KMS-11 (cell line): Measurements from ENCODE around the gene TMEM114.

Experiments used
- H2AFZ ChIP-seq: fragments of 200-600 bp; sonication (generic); 2 replicates; pipeline ENCODE4 v1.6.1; 2016; ENCODE audit warnings: antibody characterized with exemption, mixed run types, low read depth
- H3K27ac ChIP-seq: fragments of 200-600 bp; sonication (generic); 2 replicates; pipeline ENCODE4 v1.6.1; 2016; ENCODE audit warnings: mild to moderate bottlenecking, mixed run types
- H3K27me3 ChIP-seq: fragments of 200-600 bp; sonication (generic); 2 replicates; pipeline ENCODE4 v1.6.1; 2017; ENCODE audit warnings: mild to moderate bottlenecking, low read depth, mixed run types, moderate library complexity; ENCODE audit not compliant: insufficient read depth
- H3K36me3 ChIP-seq: fragments of 200-600 bp; sonication (generic); 2 replicates; pipeline ENCODE4 v1.6.1; 2017; ENCODE audit warnings: mild to moderate bottlenecking, mixed run types; ENCODE audit not compliant: insufficient read depth
- H3K4me1 ChIP-seq: fragments of 200-600 bp; sonication (generic); 2 replicates; pipeline ENCODE4 v1.6.1; 2016; ENCODE audit warnings: mild to moderate bottlenecking, low read depth, mixed run types; ENCODE audit not compliant: poor library complexity, severe bottlenecking
- H3K4me2 ChIP-seq: fragments of 200-600 bp; sonication (generic); 2 replicates; pipeline ENCODE4 v1.7.0; 2016; ENCODE audit warnings: mild to moderate bottlenecking, mixed run types
- H3K4me3 ChIP-seq: fragments of 200-600 bp; sonication (generic); IDR thresholded peaks from 2 replicates; pipeline ENCODE4 v1.6.1; 2017; ENCODE audit warnings: low read depth, low read length, mixed read lengths; ENCODE audit not compliant: insufficient read depth
- H3K79me2 ChIP-seq: fragments of 200-600 bp; sonication (generic); 2 replicates; pipeline ENCODE4 v1.6.1; 2016; ENCODE audit warnings: low read depth, mixed run types; ENCODE audit not compliant: insufficient read depth
- H3K9ac ChIP-seq: fragments of 200-600 bp; sonication (generic); 2 replicates; pipeline ENCODE4 v1.6.1; 2016; ENCODE audit warnings: mild to moderate bottlenecking, mixed run types
- H4K20me1 ChIP-seq: fragments of 200-600 bp; sonication (generic); 2 replicates; pipeline ENCODE4 v1.6.1; 2016; ENCODE audit warnings: mild to moderate bottlenecking, mixed run types; ENCODE audit not compliant: insufficient read depth
- CTCF ChIP-seq: fragments of 200-600 bp; sonication (generic); conservative IDR thresholded peaks from 2 replicates; pipeline ENCODE4 v1.6.1; 2017; ENCODE audit warnings: low read depth, mild to moderate bottlenecking, antibody characterized with exemption, low read length, moderate library complexity, mixed read lengths

The TMEM114 gene

GRCh38 chr16:8622315-8622656 lies 32.0 kb upstream of the TMEM114 start:
- no peak for TF ChIP-seq CTCF
- Histone ChIP-seq H3K79me2 (peaks cover 32% of the 10 kb centered on the region), H3K27ac (peak overlapping the region; percentile 37; the same call in 1 of the 2 replicates), H3K4me1 (peaks cover 7% of the 10 kb centered on the region), H3K4me3 (peak overlapping the region; percentile 68), H3K36me3 (peaks cover 2% of the 10 kb centered on the region; the same call in 1 of the 2 replicates), H2AFZ (peak overlapping the region; percentile 91), H4K20me1 (no peaks in the 10 kb centered on the region), H3K27me3 (no peaks in the 10 kb centered on the region), H3K9ac (peak overlapping the region; percentile 88; the same call in 1 of the 2 replicates), H3K4me2 (peak overlapping the region; percentile 88)

- Histone ChIP-seq H3K4me3 (peak within 1 kb of the TSS; percentile 68), H3K27ac (peak within 1 kb of the TSS; percentile 37), H3K4me1 (peaks cover 7% of the 10 kb centered on the region), H3K27me3 (no peaks in the 10 kb centered on the region), H2AFZ (peak within 1 kb of the TSS; percentile 91), H3K4me2 (peak within 1 kb of the TSS; percentile 88), H3K79me2 (peaks cover 32% of the 10 kb centered on the region), H3K9ac (peak within 1 kb of the TSS; percentile 88), H3K36me3 (peaks cover 2% of the 10 kb centered on the region; the same call in 1 of the 2 replicates), H4K20me1 (no peaks in the 10 kb centered on the region)
- no peak for TF ChIP-seq CTCF
These were observed 31.4 kb upstream of the TMEM114 start, which contains the start of gene METTL22 for GRCh38 chr16:8621572-8622314. TSS of gene METTL22 (plus strand) at chr16:8621698. CDS start at chr16:8625666, 3,968 bp downstream.

GRCh38 chr16:8621222-8621571 lies 30.9 kb upstream of the TMEM114 start:
- Histone ChIP-seq H3K4me2 (peak overlapping the region; percentile 88; the same call in 1 of the 2 replicates), H3K27me3 (no peaks in the 10 kb centered on the region), H3K9ac (peak overlapping the region; percentile 88), H3K4me3 (no peak overlapping the region), H4K20me1 (no peaks in the 10 kb centered on the region), H2AFZ (peak overlapping the region; percentile 91), H3K4me1 (peaks cover 7% of the 10 kb centered on the region), H3K27ac (no peak overlapping the region), H3K79me2 (peaks cover 32% of the 10 kb centered on the region), H3K36me3 (peaks cover 2% of the 10 kb centered on the region; the same call in 1 of the 2 replicates)
- TF ChIP-seq CTCF, result no peak

GRCh38 chr16:8620535-8620934 lies 30.2 kb upstream of the TMEM114 start:
- Histone ChIP-seq H3K4me1 (peaks cover 7% of the 10 kb centered on the region), H4K20me1 (no peaks in the 10 kb centered on the region), H3K36me3 (no peaks in the 10 kb centered on the region; the same call in 1 of the 2 replicates), H3K9ac (no peak overlapping the region), H3K4me3 (no peak overlapping the region), H3K4me2 (no peak overlapping the region), H2AFZ (peak overlapping the region; percentile 91; the same call in 1 of the 2 replicates), H3K79me2 (peaks cover 32% of the 10 kb centered on the region), H3K27ac (no peak overlapping the region), H3K27me3 (no peaks in the 10 kb centered on the region)
- no peak for TF ChIP-seq CTCF
